ENCODE data around the gene EIF4E1B. TPM values are rescaled to one million over a fixed set of nuclear protein-coding genes. Genes with fewer than 3 reads are reported as not detected.
A peak's percentile ranks its signal among the peaks of the same experiment; 100 is the strongest.

The EIF4E1B gene
- total and polyA plus RNA-seq, 2 experiments from 2014 or later = 0.17 TPM; not detected in 1

GRCh38 chr5:176632745-176633144 lies 2.3 kb downstream of the EIF4E1B start (continued):
- no peak for TF ChIP-seq REST (IDR thresholded peaks at IDR 0.05; ENCODE audit: unreplicated experiment)
- TF ChIP-seq CTCF (conservative IDR thresholded peaks at IDR 0.05; ENCODE audit: low read depth in 2 of 2) = no peak
- TF ChIP-seq POLR2AphosphoS5 (IDR thresholded peaks at IDR 0.05; ENCODE audit: low read depth) = no peak

DNA sequence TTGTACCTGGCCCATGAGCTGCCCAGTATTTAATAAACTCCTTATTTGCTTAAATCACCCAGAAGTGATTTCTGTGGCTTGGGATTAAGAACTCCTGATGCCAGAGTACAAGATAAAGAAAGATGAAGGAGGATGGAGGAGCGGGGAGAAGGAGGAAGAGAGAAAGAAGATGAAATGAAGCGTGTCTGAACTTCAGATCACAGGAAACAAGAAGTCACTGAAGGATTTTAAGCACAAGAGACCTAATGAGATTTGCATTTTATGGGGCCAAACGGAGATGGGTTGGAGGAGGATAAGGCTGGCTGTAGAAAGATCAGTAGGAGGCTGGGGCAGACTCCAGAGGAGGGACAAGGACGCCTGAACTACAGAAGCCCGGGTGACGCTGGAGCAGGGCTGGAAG lies 3.1 kb downstream of the EIF4E1B start:
- ATAC-seq (no peak), DNase-seq (ENCODE audit: low spot score) (no peak)
- H3K27ac Mint-ChIP-seq = no peak overlapping the region
- Histone ChIP-seq H3K27ac (ENCODE audit: low read depth) (no peak overlapping the region), H3F3A (replicated peaks; ENCODE audit: low read depth) (peaks cover 4% of the 10 kb centered on the region; the same call in 1 of the 2 replicates), H3K4me3 (no peak overlapping the region), H3K4me2 (peak overlapping the region; percentile 57), H2AFZ (no peak overlapping the region), H3K36me3 (ENCODE audit: insufficient read depth) (no peaks in the 10 kb centered on the region), H3K27me3 (ENCODE audit: insufficient read depth) (peaks cover 37% of the 10 kb centered on the region), H4K20me1 (replicated peaks; ENCODE audit: insufficient read depth) (peaks cover 1% of the 10 kb centered on the region; the same call in 1 of the 2 replicates), H3K4me1 (ENCODE audit: insufficient read depth) (peaks cover 18% of the 10 kb centered on the region), H3K79me2 (replicated peaks; ENCODE audit: insufficient read depth) (no peaks in the 10 kb centered on the region), H3K9me2 (ENCODE audit: insufficient read depth) (no peaks in the 10 kb centered on the region)
- no peaks in the 10 kb centered on the region for H3K36me3 Mint-ChIP-seq (ENCODE audit: low read depth)
- H3K27me3 Mint-ChIP-seq (ENCODE audit: insufficient read depth, low read depth, poor library complexity) = peaks cover 51% of the 10 kb centered on the region
- no peak for TF ChIP-seq CREB1 (CRISPR knock-in tag; IDR thresholded peaks at IDR 0.05; ENCODE audit: low read depth)
- TF ChIP-seq JUNB (IDR thresholded peaks at IDR 0.05; ENCODE audit: unreplicated experiment) = no peak
- TF ChIP-seq, protein P1, sequence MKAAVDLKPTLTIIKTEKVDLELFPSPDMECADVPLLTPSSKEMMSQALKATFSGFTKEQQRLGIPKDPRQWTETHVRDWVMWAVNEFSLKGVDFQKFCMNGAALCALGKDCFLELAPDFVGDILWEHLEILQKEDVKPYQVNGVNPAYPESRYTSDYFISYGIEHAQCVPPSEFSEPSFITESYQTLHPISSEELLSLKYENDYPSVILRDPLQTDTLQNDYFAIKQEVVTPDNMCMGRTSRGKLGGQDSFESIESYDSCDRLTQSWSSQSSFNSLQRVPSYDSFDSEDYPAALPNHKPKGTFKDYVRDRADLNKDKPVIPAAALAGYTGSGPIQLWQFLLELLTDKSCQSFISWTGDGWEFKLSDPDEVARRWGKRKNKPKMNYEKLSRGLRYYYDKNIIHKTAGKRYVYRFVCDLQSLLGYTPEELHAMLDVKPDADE (IDR thresholded peaks at IDR 0.05) = no peak
- TF ChIP-seq ZNF114 (CRISPR knock-in tag; IDR thresholded peaks at IDR 0.05) = no peak
- TF ChIP-seq ZNF331 (CRISPR knock-in tag; IDR thresholded peaks at IDR 0.05; ENCODE audit: low read depth) = no peak
- peaks cover 7% of the 10 kb centered on the region; the same call in 2 of the 3 replicates for H3K9me3 Mint-ChIP-seq
- peaks cover 41% of the 10 kb centered on the region for H3K4me1 Mint-ChIP-seq
- no peak overlapping the region for H3K4me3 Mint-ChIP-seq
